T-cell (primary cell): ENCODE measurements around the gene KCNAB2. TPM values are rescaled to one million over a fixed set of nuclear protein-coding genes. Genes with fewer than 3 reads are reported as not detected.

Source experiments
- ATAC-seq, 4 experiments: fragments of 200-7000 bp in 3 of 4; fragments of 150-1000 bp in 1 of 4; cut with Tn5 transposase; replicated peaks in 1 of 4; 1 replicate in 3 of 4; 2 replicates in 1 of 4; pipeline ENCODE4 v1.10.0; 2021; ENCODE audit warnings: moderate library complexity in 3 of 4, mild to moderate bottlenecking in 2 of 4, moderate number of reproducible peaks in 1 of 4
- CTCF ChIA-PET, 2 donors: fragments of 300-600 bp; sonication (Branson Sonifier 250); formaldehyde crosslinking; loops; one replicate each; lab custom pipeline; 2022; ENCODE audit warnings: antibody characterized with exemption in 2 of 2; lab: Charles Lee
- POLR2A ChIA-PET, 2 donors: fragments of 300-600 bp; sonication (Branson Sonifier 250); formaldehyde crosslinking; loops; one replicate each; lab custom pipeline; 2022; ENCODE audit warnings: antibody characterized with exemption in 2 of 2; lab: Charles Lee
- DNase-seq, 35 experiments: peaks; one replicate each; pipeline versions ENCODE4 v3.0.0 to v3.0.0-alpha.2; 2013 to 2023
- H3K27ac ChIP-seq: one replicate; pipeline ENCODE4 v1.5.1; 2013; ENCODE audit warnings: low read length
- H3K27me3 ChIP-seq, 2 experiments: replicated peaks in 1 of 2; 1 replicate in 1 of 2; 2 replicates in 1 of 2; pipeline versions ENCODE4 v1.6.1 to v1.7.0; 2013; ENCODE audit warnings: low read length in 1 of 2, mixed read lengths in 1 of 2; ENCODE audit not compliant: control insufficient read depth in 2 of 2, insufficient read depth in 2 of 2; ENCODE audit errors: extremely low read depth in 1 of 2
- H3K36me3 ChIP-seq, 2 donors: 1 replicate in 1 of 2; 2 replicates in 1 of 2; pipeline versions ENCODE4 v1.6.1 to v1.7.0; 2013; ENCODE audit warnings: low read length in 1 of 2; ENCODE audit not compliant: control insufficient read depth in 2 of 2, insufficient read depth in 1 of 2; ENCODE audit errors: extremely low read depth in 1 of 2
- H3K4me1 ChIP-seq, 2 experiments: 1 replicate in 1 of 2; 2 replicates in 1 of 2; pipeline versions ENCODE4 v1.6.1 to v1.7.0; 2013; ENCODE audit warnings: low read length in 2 of 2, mixed read lengths in 1 of 2; ENCODE audit not compliant: insufficient read depth in 2 of 2, control insufficient read depth in 1 of 2; ENCODE audit errors: extremely low read depth in 1 of 2
- H3K4me3 ChIP-seq, 2 donors: 1 replicate in 1 of 2; 2 replicates in 1 of 2; pipeline versions ENCODE4 v1.5.1 to v1.7.0; 2013; ENCODE audit warnings: mild to moderate bottlenecking in 2 of 2, low read length in 1 of 2, moderate library complexity in 1 of 2; ENCODE audit not compliant: control insufficient read depth in 1 of 2; ENCODE audit errors: extremely low read depth in 1 of 2
- H3K9me3 ChIP-seq: 2 replicates; pipeline ENCODE4 v1.7.0; 2013
- H3K27ac Mint-ChIP-seq, 2 donors: one replicate each; pipeline ENCODE4 v1.8.0; 2020 to 2021; ENCODE audit warnings: mild to moderate bottlenecking in 2 of 2, mixed read lengths in 2 of 2
- H3K27me3 Mint-ChIP-seq, 2 donors: one replicate each; pipeline ENCODE4 v1.8.0; 2021 to 2022; ENCODE audit warnings: mixed read lengths in 2 of 2
- H3K36me3 Mint-ChIP-seq: one replicate; pipeline ENCODE4 v1.8.0; 2021; ENCODE audit warnings: mixed read lengths
- H3K4me1 Mint-ChIP-seq, 3 donors: one replicate each; pipeline ENCODE4 v1.8.0; 2020 to 2022; ENCODE audit warnings: mixed read lengths in 3 of 3, mild to moderate bottlenecking in 1 of 3
- H3K4me3 Mint-ChIP-seq, 3 donors: one replicate each; pipeline ENCODE4 v1.8.0; 2020 to 2022; ENCODE audit warnings: mild to moderate bottlenecking in 3 of 3, mixed read lengths in 3 of 3, moderate library complexity in 3 of 3
- H3K9me3 Mint-ChIP-seq, 3 donors: one replicate each; pipeline ENCODE4 v1.8.0; 2020 to 2022; ENCODE audit warnings: mixed read lengths in 3 of 3
- WGBS: methylation state at CpG from one replicate; pipeline ENCODE4 v1.1.5; 2013; ENCODE audit warnings: missing lambda C conversion rate; ENCODE audit not compliant: insufficient coverage; 5-methylcytosine and 5-hydroxymethylcytosine counted together
- total RNA-seq, 35 experiments: library from RNA in 6 of 35; stranded (reverse) in 6 of 35; fragments of 120-200 nt in 1 of 35; gene quantifications; one replicate each; pipeline versions ENCODE4 v1.2.1 to v1.2.4 and lab custom pipeline; 2013 to 2026

Gene KCNAB2
- total RNA-seq, 5 donors from 2014 or later (not counting 1 experiment from before 2014, with no cell fraction given), result 181 to 270 (median 252) TPM

DNA sequence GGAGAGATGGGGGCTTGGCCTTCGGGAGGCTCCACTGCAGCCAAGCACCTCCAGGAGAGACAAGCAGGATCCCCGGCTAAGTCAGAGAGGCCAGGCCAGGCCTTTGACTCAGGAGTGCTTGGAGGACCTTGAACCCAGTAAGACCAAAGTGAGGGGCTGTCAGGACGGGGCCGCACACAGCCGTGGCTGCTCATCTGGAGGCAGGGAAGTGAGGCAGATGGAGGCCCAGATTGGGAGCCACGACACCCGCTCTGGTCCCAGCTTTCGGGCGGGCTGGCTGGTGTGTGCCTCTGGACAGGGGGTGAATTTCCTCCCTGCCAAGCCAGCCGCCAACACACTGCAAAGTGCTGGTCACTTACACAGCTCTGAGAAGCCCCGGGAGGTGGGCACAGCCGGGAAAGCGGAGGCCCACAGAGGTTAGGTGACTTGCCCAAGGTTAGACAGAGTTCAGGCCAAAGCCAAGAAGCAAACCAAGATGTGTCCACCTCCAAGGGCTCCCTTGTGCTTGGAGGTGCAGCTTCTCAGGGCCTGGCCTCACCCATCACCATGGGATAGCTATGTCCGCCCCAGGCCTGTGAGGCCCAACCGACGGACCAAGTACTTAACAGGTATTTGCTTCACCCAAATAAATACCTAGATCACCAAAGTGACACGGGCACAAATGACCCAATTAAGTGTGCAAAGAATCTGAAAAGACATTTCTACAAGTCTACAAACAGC lies 76.1 kb downstream of the KCNAB2 start:
- no peak overlapping the region for H3K27ac Mint-ChIP-seq
- POLR2A ChIA-PET, result no interaction called here
- H3K27me3 ChIP-seq, result peaks cover 0 to 19% of the 10 kb centered on the region in 2 experiments
- no peaks in the 10 kb centered on the region for H3K9me3 ChIP-seq
- WGBS, result 84% methylated on average over 15 of the region's 17 CpGs
- H3K4me3 Mint-ChIP-seq, result no peak overlapping the region
- DNase-seq, result no peak
- CTCF ChIA-PET, result no interaction called here
- H3K27me3 Mint-ChIP-seq, result peaks cover 0 to 8% of the 10 kb centered on the region in 2 donors
- ATAC-seq, result no peak
- H3K4me1 Mint-ChIP-seq, result peaks cover 0 to 2% (median under 1%) of the 10 kb centered on the region in 3 donors
- no peaks in the 10 kb centered on the region for H3K4me1 ChIP-seq
- H3K27ac ChIP-seq, result no peak overlapping the region
- no peak overlapping the region for H3K4me3 ChIP-seq
- H3K9me3 Mint-ChIP-seq, result peaks cover 4 to 8% (median 4%) of the 10 kb centered on the region in 3 donors
- H3K36me3 Mint-ChIP-seq, result no peaks in the 10 kb centered on the region
- no peaks in the 10 kb centered on the region for H3K36me3 ChIP-seq

DNA sequence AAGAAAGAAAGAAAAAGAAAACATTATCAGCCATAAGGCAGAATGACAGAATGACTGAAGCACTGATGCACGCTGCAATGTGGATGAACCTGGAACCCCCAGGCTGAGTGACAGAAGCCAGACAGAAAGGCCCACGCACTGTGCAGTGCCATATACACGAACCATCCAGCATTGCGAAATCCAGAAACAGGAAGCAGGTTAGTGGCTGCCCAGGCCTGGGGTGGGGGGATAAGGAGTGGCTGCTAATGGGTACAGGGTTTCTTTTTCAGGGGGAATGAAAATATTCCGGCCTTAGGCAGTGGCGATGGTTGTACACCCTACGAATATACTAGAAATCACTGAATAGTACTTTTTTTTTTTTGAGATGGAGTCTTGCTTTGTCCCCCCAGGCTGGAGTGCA lies 77.4 kb downstream of the KCNAB2 start:
- ChIA-PET CTCF (no interaction called here), POLR2A (no interaction called here)
- Histone ChIP-seq H3K27ac (no peak overlapping the region), H3K4me1 (peaks cover 0 to 6% of the 10 kb centered on the region in 2 experiments), H3K27me3 (peaks cover 0 to 29% of the 10 kb centered on the region in 2 experiments), H3K36me3 (no peaks in the 10 kb centered on the region), H3K4me3 (no peak overlapping the region), H3K9me3 (no peaks in the 10 kb centered on the region)
- ATAC-seq, result no peak
- H3K4me3 Mint-ChIP-seq, result no peak overlapping the region
- no CpG with 5 or more reads among the region's 7 CpGs for WGBS
- peaks cover 0 to 5% (median 3%) of the 10 kb centered on the region in 3 donors for H3K4me1 Mint-ChIP-seq
- H3K27ac Mint-ChIP-seq, result no peak overlapping the region
- no peaks in the 10 kb centered on the region for H3K36me3 Mint-ChIP-seq
- DNase-seq, result no peak
- peaks cover 1 to 9% of the 10 kb centered on the region in 2 donors for H3K27me3 Mint-ChIP-seq
- H3K9me3 Mint-ChIP-seq, result no peaks in the 10 kb centered on the region

DNA sequence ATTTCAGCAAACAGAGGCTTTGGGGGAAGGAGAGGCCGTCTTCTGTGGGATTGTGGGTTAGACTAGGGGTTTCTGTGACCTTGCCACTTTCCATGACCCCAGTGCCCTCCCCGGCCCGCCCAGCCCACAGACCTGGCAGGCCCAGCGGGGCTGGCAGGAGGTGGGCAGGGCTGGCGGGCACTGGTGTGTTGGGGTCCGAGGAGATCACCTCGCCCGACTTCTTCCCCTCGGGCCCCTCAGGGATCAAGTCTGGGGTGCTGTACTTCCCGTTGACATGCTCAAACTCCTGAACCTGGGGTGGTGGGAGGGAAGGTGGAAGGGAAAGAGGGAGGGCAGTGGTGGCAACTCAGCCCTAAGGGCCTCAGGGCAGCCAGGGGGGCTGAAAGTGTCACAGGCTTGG lies 78.1 kb downstream of the KCNAB2 start:
- H3K27ac ChIP-seq, result no peak overlapping the region
- 45% methylated on average over 8 of the region's 10 CpGs for WGBS
- ChIA-PET POLR2A (no interaction called here), CTCF (no interaction called here)
- H3K36me3 Mint-ChIP-seq, result no peaks in the 10 kb centered on the region
- peaks cover 1 to 9% of the 10 kb centered on the region in 2 donors for H3K27me3 Mint-ChIP-seq
- peaks cover 0 to 5% (median 3%) of the 10 kb centered on the region in 3 donors for H3K4me1 Mint-ChIP-seq
- H3K36me3 ChIP-seq, result no peaks in the 10 kb centered on the region
- no peak overlapping the region for H3K27ac Mint-ChIP-seq
- peaks cover 0 to 32% of the 10 kb centered on the region in 2 experiments for H3K27me3 ChIP-seq
- ATAC-seq (no peak), DNase-seq (no peak)
- H3K4me3 Mint-ChIP-seq, result no peak overlapping the region
- H3K4me1 ChIP-seq, result peaks cover 0 to 6% of the 10 kb centered on the region in 2 experiments
- no peaks in the 10 kb centered on the region for H3K9me3 ChIP-seq
- no peaks in the 10 kb centered on the region for H3K9me3 Mint-ChIP-seq
- no peak overlapping the region for H3K4me3 ChIP-seq

DNA sequence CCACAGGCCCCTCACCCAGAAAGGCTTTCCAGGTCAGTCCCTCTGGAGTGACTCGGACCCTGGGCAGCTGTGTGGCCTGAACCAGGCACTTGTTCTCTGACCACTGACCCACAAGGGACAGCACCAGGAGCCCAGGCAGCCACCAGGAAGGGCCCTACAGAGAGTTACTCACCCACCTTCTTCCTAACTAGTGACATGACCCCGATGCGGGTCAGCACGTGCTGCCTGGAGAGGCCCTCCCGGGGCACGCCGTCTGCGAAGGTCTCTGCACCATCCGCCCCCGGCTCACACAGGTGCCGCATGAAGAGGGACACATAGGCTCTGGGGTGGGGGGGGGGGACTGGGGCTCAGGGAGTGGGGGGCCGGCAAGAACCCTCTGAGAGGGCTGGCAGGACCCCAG lies 78.7 kb downstream of the KCNAB2 start:
- DNase-seq, result no peak
- no peaks in the 10 kb centered on the region for H3K36me3 ChIP-seq
- ChIA-PET POLR2A (no interaction called here), CTCF (no interaction called here)
- H3K4me1 ChIP-seq, result peaks cover 0 to 6% of the 10 kb centered on the region in 2 experiments
- Mint-ChIP-seq H3K27me3 (peaks cover 1 to 9% of the 10 kb centered on the region in 2 donors), H3K36me3 (no peaks in the 10 kb centered on the region), H3K4me3 (no peak overlapping the region), H3K9me3 (no peaks in the 10 kb centered on the region), H3K27ac (no peak overlapping the region), H3K4me1 (peaks cover 0 to 5% (median 3%) of the 10 kb centered on the region in 3 donors)
- 93% methylated on average over 3 of the region's 12 CpGs for WGBS
- H3K27ac ChIP-seq, result no peak overlapping the region
- ATAC-seq, result no peak
- peaks cover 0 to 32% of the 10 kb centered on the region in 2 experiments for H3K27me3 ChIP-seq
- H3K9me3 ChIP-seq, result no peaks in the 10 kb centered on the region
- no peak overlapping the region for H3K4me3 ChIP-seq

DNA sequence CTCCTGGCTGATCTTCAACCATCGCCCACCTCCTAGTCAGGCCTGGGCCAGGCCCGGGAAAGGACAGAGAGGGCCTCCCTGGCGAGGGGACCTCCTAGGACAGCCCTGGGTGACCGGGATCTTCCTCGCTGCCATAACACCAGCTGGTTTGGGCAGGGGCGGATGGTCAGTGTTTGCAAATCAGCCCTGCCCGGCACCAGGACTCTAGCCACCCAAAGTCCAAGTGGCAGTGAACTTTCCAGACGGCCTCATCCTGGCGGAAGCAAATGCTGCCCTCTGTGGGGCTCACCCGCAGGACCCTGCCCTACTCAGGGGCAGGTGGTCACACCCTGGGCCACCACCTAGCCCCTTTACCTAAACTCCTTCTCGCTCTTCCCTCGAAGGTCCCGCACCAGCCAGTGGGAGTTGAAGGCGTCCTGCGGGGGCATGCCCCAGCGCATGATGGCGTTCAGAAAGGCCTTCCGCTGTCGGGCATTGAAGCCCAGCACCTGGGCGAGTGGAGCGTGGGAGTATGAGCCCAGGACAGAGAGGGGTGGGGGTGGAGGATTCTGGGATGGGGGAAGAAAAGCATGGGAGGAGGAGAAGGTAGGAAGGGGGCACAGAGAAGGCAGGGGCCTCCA lies 79.2 kb downstream of the KCNAB2 start:
- Mint-ChIP-seq H3K27me3 (peaks cover 1 to 9% of the 10 kb centered on the region in 2 donors), H3K36me3 (no peaks in the 10 kb centered on the region), H3K4me1 (peaks cover 0 to 5% (median 3%) of the 10 kb centered on the region in 3 donors), H3K27ac (no peak overlapping the region), H3K4me3 (no peak overlapping the region), H3K9me3 (no peaks in the 10 kb centered on the region)
- H3K9me3 ChIP-seq, result no peaks in the 10 kb centered on the region
- H3K27ac ChIP-seq, result no peak overlapping the region
- H3K4me3 ChIP-seq, result no peak overlapping the region
- H3K36me3 ChIP-seq, result no peaks in the 10 kb centered on the region
- WGBS, result 79% methylated on average over 15 of the region's 21 CpGs
- peaks cover 0 to 35% of the 10 kb centered on the region in 2 experiments for H3K27me3 ChIP-seq
- ChIA-PET POLR2A (no interaction called here), CTCF (no interaction called here)
- ATAC-seq, result no peak
- peaks cover 0 to 6% of the 10 kb centered on the region in 2 experiments for H3K4me1 ChIP-seq
- DNase-seq, result no peak

DNA sequence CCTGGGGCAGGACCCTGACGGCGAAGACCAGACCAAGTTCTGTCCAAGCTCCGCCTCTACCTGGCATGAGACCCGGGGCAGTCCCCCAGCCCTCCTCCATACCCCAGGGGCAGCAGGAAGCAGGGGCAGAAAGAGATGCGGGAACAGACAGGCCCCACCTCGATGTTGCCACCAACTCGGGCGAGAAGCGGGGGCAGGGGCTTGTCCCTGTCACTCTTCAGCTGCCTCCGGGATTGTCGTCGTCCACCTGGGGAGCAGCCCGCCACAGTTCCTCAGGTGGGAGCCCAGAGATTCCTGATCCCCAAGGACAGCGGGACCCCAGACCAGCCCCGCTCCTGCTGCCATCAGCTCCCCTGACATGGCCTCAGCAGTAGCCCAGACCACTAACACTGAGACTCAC lies 79.7 kb downstream of the KCNAB2 start:
- Histone ChIP-seq H3K4me3 (no peak overlapping the region), H3K27ac (no peak overlapping the region), H3K9me3 (no peaks in the 10 kb centered on the region), H3K36me3 (no peaks in the 10 kb centered on the region), H3K4me1 (peaks cover 0 to 6% of the 10 kb centered on the region in 2 experiments), H3K27me3 (peaks cover 0 to 38% of the 10 kb centered on the region in 2 experiments)
- no peaks in the 10 kb centered on the region for H3K36me3 Mint-ChIP-seq
- no peak overlapping the region for H3K27ac Mint-ChIP-seq
- no peak overlapping the region for H3K4me3 Mint-ChIP-seq
- H3K27me3 Mint-ChIP-seq, result peaks cover 1 to 9% of the 10 kb centered on the region in 2 donors
- no peaks in the 10 kb centered on the region for H3K9me3 Mint-ChIP-seq
- POLR2A ChIA-PET, result no interaction called here
- DNase-seq (no peak), ATAC-seq (no peak)
- 86% methylated on average over 12 of the region's 15 CpGs for WGBS
- CTCF ChIA-PET, result no interaction called here
- H3K4me1 Mint-ChIP-seq, result peaks cover 0 to 5% (median 3%) of the 10 kb centered on the region in 3 donors
